Measurements from ENCODE around the gene DPP6. TPM values are rescaled to one million over a fixed set of nuclear protein-coding genes. Genes with fewer than 3 reads are reported as not detected.

Gene DPP6
- total RNA-seq, 1 donor from 2014 or later, result 56.3 TPM

DNA sequence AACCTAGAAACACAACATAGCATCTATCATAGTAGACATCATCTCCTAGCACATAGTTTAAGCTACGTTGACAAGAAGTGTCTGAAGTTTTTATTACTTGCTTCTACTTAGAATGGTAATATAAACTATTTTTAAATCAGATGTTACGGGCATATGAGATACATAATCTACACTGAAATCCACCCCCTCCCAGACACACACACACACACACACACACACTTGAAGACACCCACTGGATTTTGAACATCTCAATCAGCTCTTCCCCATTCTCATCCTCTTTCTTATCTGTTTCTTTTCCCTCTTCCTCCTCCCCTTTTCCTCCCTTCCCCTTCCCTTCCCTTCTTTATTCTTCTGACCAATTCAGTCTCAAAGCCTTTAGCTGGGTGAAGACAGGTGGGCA is 774.8 kb downstream of the DPP6 start:
- no peak for FAIRE-seq
- DNase-seq (ENCODE audit: low spot score in 2 of 2), result no peak

DNA sequence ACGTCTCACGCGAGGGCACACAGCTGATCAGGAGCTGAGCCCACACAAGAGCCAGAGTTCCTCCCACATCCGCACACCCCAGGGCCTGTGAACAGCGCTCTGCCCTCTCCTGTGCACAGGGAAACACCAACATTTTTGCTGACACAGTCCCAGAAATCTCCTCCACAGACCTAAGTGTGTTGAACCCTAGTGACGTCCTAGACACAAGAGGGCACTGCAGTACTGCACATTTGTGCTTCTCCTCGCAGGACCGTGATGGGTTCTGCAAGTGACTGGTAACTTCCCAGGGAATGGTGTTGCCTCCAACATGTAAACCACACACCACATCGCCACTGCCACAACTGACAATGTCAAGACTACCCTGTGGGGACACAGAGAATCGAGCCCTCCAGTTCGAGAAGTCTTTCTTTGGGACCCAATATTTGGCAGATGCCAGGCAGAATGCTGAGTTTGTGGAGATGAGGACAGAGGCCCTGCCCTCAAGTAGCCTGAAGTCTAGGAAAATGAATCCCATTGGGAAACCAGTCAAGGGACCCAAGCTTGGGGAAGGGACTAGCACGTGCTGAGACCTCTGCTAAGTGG is 780.5 kb downstream of the DPP6 start:
- DNase-seq (ENCODE audit: low spot score in 2 of 2) (peak; percentile 39 to 54), FAIRE-seq (no peak)

GRCh38 chr7:154836021-154836448 is 783.8 kb downstream of the DPP6 start:
- DNase-seq (ENCODE audit: low spot score in 2 of 2), result no peak

DNA sequence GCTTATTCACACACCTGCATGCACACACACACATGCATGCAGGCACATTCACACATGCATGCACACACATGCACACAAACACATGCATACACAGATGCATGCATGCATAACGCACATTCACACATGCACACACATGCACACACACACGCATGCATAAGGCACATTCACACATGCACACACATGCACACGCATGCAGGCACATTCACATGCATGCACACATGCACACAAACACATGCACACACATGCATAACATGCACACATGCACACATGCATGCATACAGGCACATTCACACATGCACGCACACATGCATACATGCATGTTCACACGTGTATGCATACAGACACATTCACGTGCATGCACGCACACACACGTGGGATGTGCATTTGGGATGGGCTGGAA is 784.9 kb downstream of the DPP6 start:
- no peak for FAIRE-seq
- no peak for DNase-seq (ENCODE audit: low spot score in 2 of 2)

More at GRCh38 chr7:154836021-154836448, 783.8 kb downstream of the DPP6 start:
- no peak for FAIRE-seq

DNA sequence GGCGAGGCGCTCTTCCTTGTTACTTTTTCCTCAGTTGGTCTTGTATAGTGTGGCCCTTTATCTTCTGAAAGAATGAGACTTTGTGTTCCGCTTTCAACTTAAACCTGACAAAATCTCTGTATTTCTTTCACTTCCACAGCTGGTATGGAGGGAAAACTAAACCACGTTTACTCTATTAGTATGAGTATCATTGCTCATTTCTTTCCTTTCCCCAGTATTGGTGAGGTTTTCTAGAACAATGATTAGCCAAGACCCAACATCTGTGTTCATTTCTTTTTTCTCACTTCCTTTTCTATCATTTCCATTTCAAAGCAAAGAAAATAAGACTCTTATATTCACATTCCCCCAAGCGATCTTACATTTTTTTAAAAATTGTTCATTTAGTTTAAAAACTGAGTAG is 785.4 kb downstream of the DPP6 start:
- no peak for FAIRE-seq
- DNase-seq (ENCODE audit: low spot score in 2 of 2), result no peak

DNA sequence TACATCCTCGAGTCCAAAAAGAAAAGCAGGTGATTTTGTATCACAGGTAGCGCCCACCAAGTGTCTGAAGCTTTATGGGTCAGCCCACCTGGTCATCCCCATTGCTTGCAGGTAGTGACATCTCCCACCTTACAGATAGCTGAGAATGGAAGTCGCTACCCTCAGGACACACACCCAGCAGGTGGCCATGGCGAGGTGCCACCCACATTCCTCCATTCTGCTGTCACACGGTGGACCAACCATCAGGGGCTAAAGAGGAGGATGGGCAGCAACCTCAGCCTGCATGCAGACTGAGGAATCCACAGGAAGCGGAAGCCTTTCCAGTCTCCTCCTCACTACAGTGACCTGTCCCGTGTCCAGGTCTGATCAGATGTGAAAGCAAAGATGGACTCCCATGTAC is 787.9 kb downstream of the DPP6 start:
- DNase-seq (ENCODE audit: low spot score in 2 of 2) (no peak), FAIRE-seq (no peak)

GRCh38 chr7:154841731-154842331 is 789.6 kb downstream of the DPP6 start:
- no peak for FAIRE-seq
- DNase-seq (ENCODE audit: low spot score in 2 of 2), result no peak

DNA sequence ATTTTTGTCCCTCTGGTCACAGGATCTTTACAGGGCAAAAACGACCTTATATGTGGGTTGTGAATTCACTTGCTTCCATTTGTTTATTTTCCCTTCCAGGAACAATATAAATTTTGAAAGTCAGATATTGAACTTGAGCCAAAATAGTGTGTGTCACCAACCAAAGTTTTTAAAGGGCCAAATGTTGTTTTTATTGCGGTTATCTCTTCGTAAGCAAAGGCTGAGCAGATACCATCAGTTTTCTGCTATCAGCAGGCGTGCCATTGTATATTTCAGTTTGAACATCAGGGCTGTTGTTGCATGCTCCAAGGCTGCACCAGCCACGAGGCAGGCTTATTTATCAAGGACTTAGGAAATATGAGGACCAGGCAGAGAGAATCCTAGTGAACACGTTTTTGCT is 790.4 kb downstream of the DPP6 start:
- DNase-seq (ENCODE audit: low spot score in 2 of 2) (no peak), FAIRE-seq (no peak)

DNA sequence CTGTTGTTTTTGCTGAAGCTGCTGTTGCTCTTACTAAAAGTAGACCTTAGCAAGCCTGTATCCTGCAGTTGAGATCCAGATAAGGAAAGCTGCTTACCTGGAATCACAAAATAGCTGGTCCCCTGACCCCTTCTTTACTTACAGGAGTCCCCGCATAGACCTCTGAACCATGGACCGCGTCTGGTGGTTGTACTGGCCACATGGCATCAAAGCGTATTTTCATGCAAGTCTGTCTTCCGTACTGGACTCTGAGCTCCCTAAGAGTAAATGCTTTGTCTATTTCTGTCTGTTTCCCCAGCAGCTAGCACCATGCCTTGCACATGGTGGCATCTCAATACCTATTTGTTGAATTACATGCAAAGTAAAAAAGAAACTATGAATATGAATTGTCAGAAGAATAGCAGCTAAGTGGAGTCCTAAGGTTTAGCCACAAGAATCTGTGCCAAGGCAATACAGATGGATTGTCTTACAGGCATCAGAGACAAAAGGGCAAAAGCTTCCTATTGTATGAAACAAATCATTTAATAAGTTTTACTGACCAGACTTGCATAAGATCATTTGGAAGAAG is 791.6 kb downstream of the DPP6 start:
- DNase-seq (ENCODE audit: low spot score in 2 of 2), result no peak
- FAIRE-seq, result no peak

DNA sequence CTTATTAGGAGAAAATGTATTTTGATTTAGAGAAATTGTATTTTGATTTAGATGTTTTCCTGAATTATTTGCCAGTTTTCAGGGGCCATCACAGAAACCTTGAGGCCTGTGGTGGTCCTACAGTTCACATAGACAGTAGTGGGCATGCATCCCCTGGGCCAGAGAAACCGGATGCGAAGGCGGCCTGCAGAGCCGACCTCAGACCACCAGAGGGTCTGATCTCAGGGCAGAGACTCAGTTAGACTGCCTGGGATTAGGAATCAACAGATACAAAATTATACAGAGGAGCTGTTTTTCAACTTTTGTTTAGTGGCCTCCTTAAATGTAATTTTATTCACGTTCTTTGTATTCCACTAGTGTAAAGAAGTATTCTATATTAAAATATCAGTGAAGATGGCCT is 792.3 kb downstream of the DPP6 start:
- no peak for DNase-seq (ENCODE audit: low spot score in 2 of 2)
- no peak for FAIRE-seq

DNA sequence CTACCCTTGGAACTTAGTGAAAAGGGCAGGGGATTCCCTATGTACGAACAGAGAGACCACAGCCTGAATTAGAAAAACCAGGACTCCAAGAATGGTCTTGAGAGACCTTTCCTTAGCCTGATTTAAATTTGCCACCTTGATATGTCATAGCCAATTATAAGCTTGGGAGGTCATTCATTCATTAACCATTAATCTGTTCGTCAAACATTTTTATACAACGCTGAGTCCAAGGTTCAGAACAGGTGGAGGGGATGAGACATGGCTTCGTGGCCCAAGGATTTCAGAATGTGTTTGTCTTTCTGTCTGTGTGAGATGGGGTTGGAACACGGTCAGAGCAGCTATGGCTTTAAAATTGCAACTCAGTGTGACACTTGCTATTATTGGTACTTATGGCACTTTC is 792.8 kb downstream of the DPP6 start:
- DNase-seq (ENCODE audit: low spot score in 2 of 2) (no peak), FAIRE-seq (no peak)

GRCh38 chr7:154848464-154848863 is 796.3 kb downstream of the DPP6 start:
- FAIRE-seq (no peak), DNase-seq (ENCODE audit: low spot score in 2 of 2) (no peak)

- DNase-seq (ENCODE audit: low spot score in 2 of 2) (no peak), FAIRE-seq (no peak)
Measured at GRCh38 chr7:154852205-154852604, 800.0 kb downstream of the DPP6 start.

- no peak for FAIRE-seq
- DNase-seq (ENCODE audit: low spot score in 2 of 2), result no peak
Measured at GRCh38 chr7:154853063-154853726, 801.0 kb downstream of the DPP6 start.

- no peak for DNase-seq (ENCODE audit: low spot score in 2 of 2)
- no peak for FAIRE-seq
Measured at GRCh38 chr7:154853727-154854095, 801.5 kb downstream of the DPP6 start.

GRCh38 chr7:154854836-154855235 is 802.6 kb downstream of the DPP6 start:
- DNase-seq (ENCODE audit: low spot score in 2 of 2), result no peak
- FAIRE-seq, result no peak

- DNase-seq (ENCODE audit: low spot score in 2 of 2) (no peak), FAIRE-seq (no peak)
Measured at GRCh38 chr7:154855366-154855765, 803.2 kb downstream of the DPP6 start.

- no peak for FAIRE-seq
- no peak for DNase-seq (ENCODE audit: low spot score in 2 of 2)
Measured at GRCh38 chr7:154856733-154857132, 804.5 kb downstream of the DPP6 start.

DNA sequence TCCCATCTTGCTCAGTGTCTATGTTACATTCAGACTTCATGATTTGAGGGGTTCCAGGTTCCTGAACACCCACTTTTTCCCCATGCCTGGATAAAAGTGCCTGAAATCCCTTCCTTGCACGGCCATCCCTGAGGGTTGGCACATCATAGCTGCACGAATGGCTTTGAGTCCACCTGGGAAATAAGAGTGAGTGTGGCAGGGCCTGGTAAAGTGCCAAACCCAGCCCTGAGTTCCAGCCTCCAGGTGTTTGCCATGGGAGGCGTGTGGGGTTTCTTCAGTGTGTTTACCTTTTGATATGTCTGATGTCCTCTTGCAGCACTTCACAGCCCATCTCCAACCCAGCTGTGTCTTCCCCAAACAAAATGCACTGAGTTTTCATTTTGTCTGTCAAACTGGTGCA is 805.0 kb downstream of the DPP6 start:
- DNase-seq (ENCODE audit: low spot score in 2 of 2) (no peak), FAIRE-seq (no peak)

DNA sequence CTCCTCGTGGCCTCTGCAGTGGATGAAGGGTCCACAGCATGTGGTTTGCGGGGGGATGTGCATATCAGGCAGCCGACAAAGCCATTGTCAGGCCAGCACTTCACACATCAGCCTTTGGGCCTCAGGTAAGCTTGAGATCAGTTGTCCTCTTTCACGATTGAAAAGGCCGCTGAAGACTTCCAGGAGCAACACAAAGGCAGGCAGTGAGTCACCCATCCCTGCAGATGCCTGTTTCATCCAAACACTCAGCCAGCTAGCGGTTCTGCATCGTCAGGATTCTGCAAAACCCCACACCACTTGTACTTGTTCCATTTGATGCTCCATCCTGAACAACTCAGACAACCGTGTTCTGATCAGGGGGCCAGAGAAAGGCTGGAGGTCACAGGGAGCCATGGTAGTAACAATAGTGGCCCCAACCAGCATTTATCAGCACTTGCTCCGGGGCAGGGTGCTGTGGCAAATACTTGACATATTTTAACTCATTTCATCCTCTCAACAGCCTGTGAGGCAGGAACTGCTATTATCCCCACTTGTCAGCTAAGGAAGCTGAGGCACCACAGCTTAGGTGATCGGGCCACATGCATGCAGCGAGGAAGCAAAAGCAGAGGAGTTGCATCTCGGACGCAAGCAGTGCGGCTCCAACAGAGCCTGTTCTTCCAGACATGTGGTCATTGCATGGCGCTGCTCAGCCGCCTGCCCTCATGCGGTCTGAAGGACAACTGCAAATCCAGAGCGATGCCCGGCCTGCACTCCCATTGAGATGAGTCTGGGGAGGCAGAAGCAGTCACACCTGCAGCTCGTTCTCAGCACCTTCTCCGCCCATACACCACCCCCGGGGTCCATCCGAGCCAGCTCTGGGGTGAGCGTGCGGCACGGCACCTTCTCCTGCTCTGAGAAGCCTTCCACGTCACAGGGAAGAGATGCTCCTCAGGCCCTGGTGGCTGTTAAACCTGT is 805.8 kb downstream of the DPP6 start:
- FAIRE-seq (no peak), DNase-seq (ENCODE audit: low spot score in 2 of 2) (peak in 1 of 2 donors; percentile 44)
